Measurements from ENCODE around the gene MED16. TPM values are rescaled to one million over a fixed set of nuclear protein-coding genes. Genes with fewer than 3 reads are reported as not detected.

Gene MED16
- total and polyA plus RNA-seq, 2 of the 13 experiments (the other 11 are each of a cell fraction or from before 2014, with no cell fraction given), result 13.3 to 14.8 TPM

GRCh38 chr19:931860-932647, 39.1 kb upstream of the MED16 start (continued):
- TF ChIP-seq KIAA2018 (CRISPR knock-in tag; IDR thresholded peaks at IDR 0.05; ENCODE audit: borderline replicate concordance) (no peak), ZNF121 (CRISPR knock-in tag; IDR thresholded peaks at IDR 0.05) (0 out of 2 replicates have a peak, but pooled peaks have one; percentile 10), POLR2A (IDR thresholded peaks at IDR 0.05; ENCODE audit: insufficient read depth in 1 of 2, low read depth in 2 of 2, low read length in 2 of 2) (peak in 1 of 2 experiments; percentile 22; a peak in 1 of 4 replicates), ZFP82 (CRISPR knock-in tag; IDR thresholded peaks at IDR 0.05; ENCODE audit: borderline replicate concordance) (no peak), MIER2 (CRISPR knock-in tag; IDR thresholded peaks at IDR 0.05) (no peak)
